Neural cell (in vitro differentiated cells): ENCODE data around the gene VPS13C.

Source experiments
- CTCF ChIP-seq: fragments of 450-650 bp; IDR thresholded peaks from 2 replicates; pipeline ENCODE4 v1.5.1; 2014; ENCODE audit warnings: antibody characterized with exemption, mild to moderate bottlenecking, moderate library complexity; ENCODE audit not compliant: poor library complexity, severe bottlenecking
- EP300 ChIP-seq: fragments of 450-650 bp; conservative IDR thresholded peaks from 2 replicates; pipeline ENCODE4 v1.6.1; 2014; ENCODE audit warnings: antibody characterized with exemption, mild to moderate bottlenecking, moderate library complexity; ENCODE audit not compliant: poor library complexity, severe bottlenecking

DNA sequence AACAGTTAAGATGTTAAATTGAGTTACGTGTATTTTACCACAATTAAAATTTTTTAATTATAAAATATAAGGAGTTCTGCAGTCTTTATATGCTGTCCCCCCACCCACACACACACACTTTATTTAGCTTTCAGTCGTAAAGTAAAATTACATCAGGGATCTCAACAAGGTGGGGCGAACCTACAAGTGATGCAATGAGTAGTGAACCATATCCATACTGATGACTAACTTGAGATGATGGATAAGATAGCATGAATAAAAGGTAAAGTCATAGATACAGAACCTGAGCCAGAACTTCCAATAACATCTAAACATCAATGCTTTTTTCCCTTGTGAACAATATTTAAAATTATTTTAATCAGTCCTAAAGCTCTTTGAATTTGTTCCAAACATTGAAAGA, 77.2 kb downstream of the VPS13C start:
- TF ChIP-seq CTCF (no peak), EP300 (no peak)
